ENCODE data around the gene OBSCN. TPM values are rescaled to one million over a fixed set of nuclear protein-coding genes. Genes with fewer than 3 reads are reported as not detected.

OBSCN gene
- total and polyA plus RNA-seq, 2 of the 4 experiments (the other 2 are of a cell fraction): 4.1 to 9.5 TPM

GRCh38 chr1:228311091-228311490, 103.2 kb downstream of the OBSCN start:
- H3K14ac ChIP-seq (replicated peaks; ENCODE audit: low read depth, low read length): no peak overlapping the region
- H4K8ac ChIP-seq (ENCODE audit: low read depth in 2 of 2, low read length in 2 of 2): no peak overlapping the region
- H2BK5ac ChIP-seq (ENCODE audit: low read depth, low read length, poor library complexity, severe bottlenecking): no peak overlapping the region
- H3K27me3 ChIP-seq (ENCODE audit: control insufficient read depth, insufficient read depth, low read length): no peaks in the 10 kb centered on the region
- no peak overlapping the region for H3K4ac ChIP-seq (ENCODE audit: low read depth, low read length)
- no peak for ATAC-seq (ENCODE audit: low read depth)
- ChIA-PET POLR2A (ENCODE audit: unreplicated experiment) (no interaction called here), CTCF (no interaction called here)
- no peak overlapping the region for H3K56ac ChIP-seq (ENCODE audit: extremely low read depth, insufficient read depth, low read length)
- no peak overlapping the region for H4K91ac ChIP-seq (ENCODE audit: insufficient read depth, low read depth, low read length)
- no peak overlapping the region for H3K18ac ChIP-seq (ENCODE audit: low read depth, low read length)
- intact Hi-C loops (cut with micrococcal nuclease): no loop called here
- in situ Hi-C loops (cut with MboI; ENCODE audit: low sequenced_read_pairs): no loop called here
- no peaks in the 10 kb centered on the region for H3K79me1 ChIP-seq (ENCODE audit: low read depth in 1 of 2, low read length in 2 of 2)
- H2BK20ac ChIP-seq (ENCODE audit: low read depth, low read length): no peak overlapping the region
- no peak for DNase-seq
- H3K9me1 ChIP-seq (ENCODE audit: insufficient read depth, low read length): no peaks in the 10 kb centered on the region
- no peaks in the 10 kb centered on the region for H3K4me1 ChIP-seq (ENCODE audit: control insufficient read depth, insufficient read depth, low read length)
- no peak overlapping the region for H3K9ac ChIP-seq (ENCODE audit: low read depth, low read length)
- H3K36me3 ChIP-seq (ENCODE audit: control insufficient read depth, insufficient read depth, low read length): no peaks in the 10 kb centered on the region
- no peak overlapping the region for H4K5ac ChIP-seq (ENCODE audit: low read depth, low read length)
- H3K27ac ChIP-seq (ENCODE audit: insufficient read depth, low read length): no peak overlapping the region
- H4K20me1 ChIP-seq (ENCODE audit: insufficient read depth, low read length): no peaks in the 10 kb centered on the region
- no peak overlapping the region for H3K4me3 ChIP-seq (ENCODE audit: insufficient read depth, low read depth, low read length)
- H2AK9ac ChIP-seq (replicated peaks; ENCODE audit: low read depth, low read length, poor library complexity): no peak overlapping the region
- H3K9me3 ChIP-seq (ENCODE audit: control insufficient read depth, insufficient read depth, low read length): peaks cover 10% of the 10 kb centered on the region; the same call in 1 of the 2 replicates
- no peak overlapping the region for H2AFZ ChIP-seq (replicated peaks; ENCODE audit: low read length, poor library complexity)
- H3K4me2 ChIP-seq (ENCODE audit: low read depth, low read length): no peak overlapping the region
- no peak overlapping the region for H3K23ac ChIP-seq (ENCODE audit: low read depth, low read length)
- BruUV-seq (replicated peaks): no TSS peak
- H2AK5ac ChIP-seq (ENCODE audit: low read depth, low read length): no peak overlapping the region
- H2BK120ac ChIP-seq (ENCODE audit: low read depth, low read length): no peak overlapping the region
- no peak overlapping the region for H2BK15ac ChIP-seq (ENCODE audit: low read depth, low read length)
- no CpG with 5 or more reads among the region's 3 CpGs for WGBS, 2 experiments (ENCODE audit: extremely low coverage in 2 of 2, insufficient read length in 1 of 2)
- TF ChIP-seq NFE2L2 (IDR thresholded peaks at IDR 0.05; ENCODE audit: low read depth, low read length): no peak
- TF ChIP-seq FOS (IDR thresholded peaks at IDR 0.05; ENCODE audit: low read depth, low read length): no peak
- TF ChIP-seq CTCF (conservative IDR thresholded peaks at IDR 0.05; ENCODE audit: low read depth, low read length): no peak
- no peak for TF ChIP-seq SMC3 (IDR thresholded peaks at IDR 0.05; ENCODE audit: low read depth, low read length)
- TF ChIP-seq MXI1 (IDR thresholded peaks at IDR 0.05; ENCODE audit: borderline replicate concordance, low read depth, low read length): no peak
- TF ChIP-seq RCOR1 (IDR thresholded peaks at IDR 0.05; ENCODE audit: insufficient replicate concordance, low read length): no peak
- TF ChIP-seq ELK1 (IDR thresholded peaks at IDR 0.05; ENCODE audit: borderline replicate concordance, low read depth, low read length): no peak
- TF ChIP-seq CHD1 (IDR thresholded peaks at IDR 0.05; ENCODE audit: low read depth, low read length): no peak
- TF ChIP-seq RAD21 (IDR thresholded peaks at IDR 0.05; ENCODE audit: low read length): no peak
- TF ChIP-seq RFX5 (IDR thresholded peaks at IDR 0.05; ENCODE audit: low read depth, low read length): no peak
- no peak for TF ChIP-seq POLR2A (IDR thresholded peaks at IDR 0.05; ENCODE audit: low read depth, low read length)
- no peak for TF ChIP-seq MAZ (IDR thresholded peaks at IDR 0.05; ENCODE audit: borderline replicate concordance, low read depth, low read length)
- no peak for TF ChIP-seq BHLHE40 (IDR thresholded peaks at IDR 0.05; ENCODE audit: low read depth, low read length)
- dilution Hi-C loops (cut with HindIII; ENCODE audit: low sequenced_read_pairs, unreplicated experiment): no loop called here
